Measurements from ENCODE around the gene ITGBL1. TPM values are rescaled to one million over a fixed set of nuclear protein-coding genes. Genes with fewer than 3 reads are reported as not detected.

The ITGBL1 gene
- polyA plus RNA-seq, 3 donors = not detected

DNA sequence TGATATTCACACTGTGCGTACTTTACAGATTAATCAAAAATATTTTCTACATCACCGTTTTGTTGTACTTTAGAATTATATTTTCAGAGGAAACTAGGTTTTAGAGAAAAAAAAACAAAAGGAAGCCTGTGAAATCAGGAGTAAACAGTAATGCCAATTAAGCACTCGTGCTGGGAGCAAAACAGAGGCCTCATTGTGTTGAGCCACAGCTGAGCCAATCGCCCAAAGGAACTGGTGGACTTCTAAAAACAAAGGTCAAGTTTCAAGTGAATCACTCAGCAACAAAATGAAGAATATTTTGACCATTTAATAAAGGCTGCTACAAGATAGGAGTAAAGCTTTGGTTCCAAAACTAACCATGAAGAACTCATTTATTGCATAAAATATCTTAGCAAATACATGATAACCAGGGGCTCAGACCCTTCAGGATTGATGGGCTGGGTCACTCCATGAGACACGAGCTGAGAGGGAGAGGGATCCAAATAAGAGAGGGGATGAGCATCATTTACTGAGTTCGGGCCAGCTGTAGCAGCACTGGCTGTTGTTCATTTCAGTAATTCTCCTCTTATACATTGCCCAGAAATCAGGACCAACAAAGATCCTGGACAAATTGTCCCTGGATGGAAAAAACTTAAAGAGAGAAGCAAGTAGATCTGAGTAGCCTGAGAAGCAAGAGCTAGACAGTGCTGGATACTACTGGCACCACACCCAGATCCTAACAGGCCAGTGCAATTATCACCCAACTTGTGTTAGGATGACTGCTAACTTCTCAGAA lies 27.9 kb upstream of the ITGBL1 start:
- DNase-seq = no peak
- Histone ChIP-seq H3K4me2 (replicated peaks; ENCODE audit: extremely low read depth, low read length, poor library complexity, severe bottlenecking) (no peak overlapping the region), H3K36me3 (replicated peaks in 1 of 2; ENCODE audit: control insufficient read depth in 1 of 2, insufficient read depth in 2 of 2, low read length in 2 of 2) (no peaks in the 10 kb centered on the region), H3K4me3 (replicated peaks in 1 of 3; ENCODE audit: low read depth in 2 of 3, low read length in 3 of 3) (no peak overlapping the region), H3K9ac (ENCODE audit: insufficient read depth, low read length, poor library complexity, severe bottlenecking) (no peak overlapping the region), H3K27me3 (ENCODE audit: control insufficient read depth in 2 of 2, insufficient read depth in 2 of 2, low read length in 2 of 2) (no peaks in the 10 kb centered on the region), H3K4me1 (ENCODE audit: control insufficient read depth in 1 of 2, insufficient read depth in 2 of 2, low read length in 2 of 2) (no peaks in the 10 kb centered on the region), H3K79me2 (ENCODE audit: insufficient read depth, low read length) (no peaks in the 10 kb centered on the region), H4K20me1 (ENCODE audit: insufficient read depth, low read length) (no peaks in the 10 kb centered on the region), H3K27ac (ENCODE audit: low read depth in 1 of 2, low read length in 2 of 2) (no peak overlapping the region), H3K9me3 (replicated peaks in 1 of 2; ENCODE audit: control insufficient read depth in 1 of 2, insufficient read depth in 1 of 2, low read length in 2 of 2) (no peaks in the 10 kb centered on the region), H2AFZ (ENCODE audit: insufficient read depth, low read depth, low read length, poor library complexity, severe bottlenecking) (no peak overlapping the region)
- intact Hi-C loops (cut with micrococcal nuclease) = no loop called here
- H3K27me3 Mint-ChIP-seq (ENCODE audit: low read depth in 3 of 3) = peaks cover 0 to 2% (median 0%) of the 10 kb centered on the region in 3 donors
- H3K27ac Mint-ChIP-seq = no peak overlapping the region
- H3K4me1 Mint-ChIP-seq = no peaks in the 10 kb centered on the region
- peaks cover 0 to 3% (median 2%) of the 10 kb centered on the region in 7 donors for H3K9me3 Mint-ChIP-seq
- TF ChIP-seq, protein P1, sequence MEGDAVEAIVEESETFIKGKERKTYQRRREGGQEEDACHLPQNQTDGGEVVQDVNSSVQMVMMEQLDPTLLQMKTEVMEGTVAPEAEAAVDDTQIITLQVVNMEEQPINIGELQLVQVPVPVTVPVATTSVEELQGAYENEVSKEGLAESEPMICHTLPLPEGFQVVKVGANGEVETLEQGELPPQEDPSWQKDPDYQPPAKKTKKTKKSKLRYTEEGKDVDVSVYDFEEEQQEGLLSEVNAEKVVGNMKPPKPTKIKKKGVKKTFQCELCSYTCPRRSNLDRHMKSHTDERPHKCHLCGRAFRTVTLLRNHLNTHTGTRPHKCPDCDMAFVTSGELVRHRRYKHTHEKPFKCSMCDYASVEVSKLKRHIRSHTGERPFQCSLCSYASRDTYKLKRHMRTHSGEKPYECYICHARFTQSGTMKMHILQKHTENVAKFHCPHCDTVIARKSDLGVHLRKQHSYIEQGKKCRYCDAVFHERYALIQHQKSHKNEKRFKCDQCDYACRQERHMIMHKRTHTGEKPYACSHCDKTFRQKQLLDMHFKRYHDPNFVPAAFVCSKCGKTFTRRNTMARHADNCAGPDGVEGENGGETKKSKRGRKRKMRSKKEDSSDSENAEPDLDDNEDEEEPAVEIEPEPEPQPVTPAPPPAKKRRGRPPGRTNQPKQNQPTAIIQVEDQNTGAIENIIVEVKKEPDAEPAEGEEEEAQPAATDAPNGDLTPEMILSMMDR (IDR thresholded peaks at IDR 0.05) = no peak
- no peak overlapping the region for H3K4me3 Mint-ChIP-seq
- no peaks in the 10 kb centered on the region for H3K36me3 Mint-ChIP-seq
- 22% methylated on average over 1 of the region's 6 CpGs for WGBS (ENCODE audit: insufficient coverage)

DNA sequence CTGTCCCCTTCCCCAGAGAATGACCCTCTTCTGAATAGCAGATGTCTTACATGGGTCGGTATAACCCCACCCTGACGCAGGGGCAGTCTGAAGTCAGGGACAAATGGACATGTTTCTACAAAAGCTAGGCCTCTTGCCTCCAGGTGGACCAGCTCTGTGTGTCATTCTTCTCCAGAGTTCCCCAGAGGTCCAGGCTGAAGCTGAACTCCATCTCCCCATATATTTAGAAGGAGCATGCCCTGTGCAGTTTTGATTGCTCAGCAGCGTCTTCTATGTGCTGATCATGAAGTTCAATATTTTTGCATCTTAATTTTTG lies 27.4 kb upstream of the ITGBL1 start:
- H3K9me3 ChIP-seq (replicated peaks in 1 of 2; ENCODE audit: control insufficient read depth in 1 of 2, insufficient read depth in 1 of 2, low read length in 2 of 2) = no peaks in the 10 kb centered on the region
- no peaks in the 10 kb centered on the region for H3K27me3 Mint-ChIP-seq (ENCODE audit: low read depth in 3 of 3)
- intact Hi-C loops (cut with micrococcal nuclease) = no loop called here
- H4K20me1 ChIP-seq (ENCODE audit: insufficient read depth, low read length) = no peaks in the 10 kb centered on the region
- H3K27ac ChIP-seq (ENCODE audit: low read depth in 1 of 2, low read length in 2 of 2) = no peak overlapping the region
- no peaks in the 10 kb centered on the region for H3K79me2 ChIP-seq (ENCODE audit: insufficient read depth, low read length)
- no peak overlapping the region for H3K27ac Mint-ChIP-seq
- no peak overlapping the region for H3K4me2 ChIP-seq (replicated peaks; ENCODE audit: extremely low read depth, low read length, poor library complexity, severe bottlenecking)
- H3K4me1 Mint-ChIP-seq = no peaks in the 10 kb centered on the region
- H2AFZ ChIP-seq (ENCODE audit: insufficient read depth, low read depth, low read length, poor library complexity, severe bottlenecking) = no peak overlapping the region
- peaks cover 0 to 3% (median 2%) of the 10 kb centered on the region in 7 donors for H3K9me3 Mint-ChIP-seq
- no peak for DNase-seq
- WGBS (ENCODE audit: insufficient coverage) = 71% methylated on average over 1 of the region's 3 CpGs
- H3K4me1 ChIP-seq (ENCODE audit: control insufficient read depth in 1 of 2, insufficient read depth in 2 of 2, low read length in 2 of 2) = no peaks in the 10 kb centered on the region
- no peak overlapping the region for H3K4me3 Mint-ChIP-seq
- no peak overlapping the region for H3K9ac ChIP-seq (ENCODE audit: insufficient read depth, low read length, poor library complexity, severe bottlenecking)
- no peaks in the 10 kb centered on the region for H3K27me3 ChIP-seq (ENCODE audit: control insufficient read depth in 2 of 2, insufficient read depth in 2 of 2, low read length in 2 of 2)
- no peaks in the 10 kb centered on the region for H3K36me3 ChIP-seq (replicated peaks in 1 of 2; ENCODE audit: control insufficient read depth in 1 of 2, insufficient read depth in 2 of 2, low read length in 2 of 2)
- no peaks in the 10 kb centered on the region for H3K36me3 Mint-ChIP-seq
- TF ChIP-seq, protein P1 (IDR thresholded peaks at IDR 0.05) = no peak
- H3K4me3 ChIP-seq (replicated peaks in 1 of 3; ENCODE audit: low read depth in 2 of 3, low read length in 3 of 3) = no peak overlapping the region

Data from CD14-positive monocyte (primary cell).